D341Med (cell line): ENCODE results near the gene KLF15.
A peak's percentile ranks its signal among the peaks of the same experiment; 100 is the strongest.

Experiments
- DNase-seq: peaks from one replicate; pipeline ENCODE4 v3.0.0; 2012; ENCODE audit warnings: low spot score

KLF15 gene

GRCh38 chr3:126320517-126321293, 36.5 kb downstream of the KLF15 start:
- DNase-seq, result peak; percentile 4

GRCh38 chr3:126319701-126320295, 37.4 kb downstream of the KLF15 start:
- no peak for DNase-seq

GRCh38 chr3:126317029-126317996, 39.9 kb downstream of the KLF15 start:
- DNase-seq, result no peak

GRCh38 chr3:126316501-126316939, 40.7 kb downstream of the KLF15 start:
- DNase-seq, result peak; percentile 8

GRCh38 chr3:126316031-126316461, 41.2 kb downstream of the KLF15 start:
- DNase-seq, result no peak

- DNase-seq, result no peak
Observed at GRCh38 chr3:126314790-126315658, 42.2 kb downstream of the KLF15 start.

GRCh38 chr3:126314305-126314789, 42.9 kb downstream of the KLF15 start:
- no peak for DNase-seq

- no peak for DNase-seq
Observed at GRCh38 chr3:126313580-126314304, 43.5 kb downstream of the KLF15 start.

GRCh38 chr3:126313166-126313565, 44.0 kb downstream of the KLF15 start:
- no peak for DNase-seq

GRCh38 chr3:126312341-126312740, 44.9 kb downstream of the KLF15 start:
- DNase-seq, result no peak

- DNase-seq, result no peak
Observed at GRCh38 chr3:126311338-126311978, 45.8 kb downstream of the KLF15 start.

GRCh38 chr3:126310816-126311215, 46.4 kb downstream of the KLF15 start:
- no peak for DNase-seq

GRCh38 chr3:126309861-126310655, 47.1 kb downstream of the KLF15 start:
- no peak for DNase-seq

- no peak for DNase-seq
Observed at GRCh38 chr3:126309165-126309564, 48.0 kb downstream of the KLF15 start.

- no peak for DNase-seq
Observed at GRCh38 chr3:126308394-126309125, 48.6 kb downstream of the KLF15 start.

- DNase-seq, result no peak
Observed at GRCh38 chr3:126307591-126308393, 49.4 kb downstream of the KLF15 start.

- DNase-seq, result no peak
Observed at GRCh38 chr3:126306888-126307482, 50.2 kb downstream of the KLF15 start.
